HG02678 (cell line): Measurements from ENCODE around the gene KIF2A.
"Not testable (repeated sequence)": the region's sequence is repeated elsewhere in the genome, so short reads cannot be mapped to it uniquely, and the experiment has no call there.

ENCODE experiments used
- ATAC-seq: cut with Tn5 transposase; IDR thresholded peaks from one replicate; pipeline ENCODE4 v1.9.1; 2021; ENCODE audit warnings: mild to moderate bottlenecking, moderate library complexity; ENCODE audit not compliant: unreplicated experiment

Gene KIF2A

GRCh38 chr5:62289813-62290212 lies 16.2 kb upstream of the KIF2A start:
- no peak for ATAC-seq

- not testable (repeated sequence) for ATAC-seq
Measured at GRCh38 chr5:62291829-62292228, 14.2 kb upstream of the KIF2A start.

- no peak for ATAC-seq
Measured at GRCh38 chr5:62296998-62297397, 9.0 kb upstream of the KIF2A start.

GRCh38 chr5:62298118-62298517 lies 7.9 kb upstream of the KIF2A start:
- no peak for ATAC-seq

- ATAC-seq: no peak
Measured at GRCh38 chr5:62299101-62299500, 6.9 kb upstream of the KIF2A start.

GRCh38 chr5:62299600-62299999 lies 6.4 kb upstream of the KIF2A start:
- ATAC-seq: no peak

- no peak for ATAC-seq
Measured at GRCh38 chr5:62305358-62305714, 670 bp upstream of the KIF2A start.

- peak; percentile 38 for ATAC-seq
Measured at GRCh38 chr5:62306323-62306895, 403 bp downstream of the KIF2A start.

- ATAC-seq: peak; percentile 18
Measured at GRCh38 chr5:62306896-62307689, 1.1 kb downstream of the KIF2A start.

- no peak for ATAC-seq
Measured at GRCh38 chr5:62308439-62308838, 2.4 kb downstream of the KIF2A start.

GRCh38 chr5:62309107-62309506 lies 3.1 kb downstream of the KIF2A start:
- ATAC-seq: no peak

- ATAC-seq: no peak
Measured at GRCh38 chr5:62310426-62311143, 4.6 kb downstream of the KIF2A start.

GRCh38 chr5:62312036-62312435 lies 6.0 kb downstream of the KIF2A start:
- ATAC-seq: no peak

- ATAC-seq: no peak
Measured at GRCh38 chr5:62312674-62313073, 6.7 kb downstream of the KIF2A start.

- no peak for ATAC-seq
Measured at GRCh38 chr5:62314213-62314830, 8.3 kb downstream of the KIF2A start.

- ATAC-seq: no peak
Measured at GRCh38 chr5:62315376-62316175, 9.6 kb downstream of the KIF2A start.

- no peak for ATAC-seq
Measured at GRCh38 chr5:62316176-62316502, 10.1 kb downstream of the KIF2A start.

GRCh38 chr5:62317810-62318209 lies 11.8 kb downstream of the KIF2A start:
- no peak for ATAC-seq

- ATAC-seq: no peak
Measured at GRCh38 chr5:62322484-62322883, 16.5 kb downstream of the KIF2A start.

GRCh38 chr5:62326302-62326701 lies 20.3 kb downstream of the KIF2A start:
- ATAC-seq: peak; percentile 63

- no peak for ATAC-seq
Measured at GRCh38 chr5:62326702-62327101, 20.7 kb downstream of the KIF2A start.
